Measurements from ENCODE around the gene PHOX2B.

Gene PHOX2B

GRCh38 chr4:41792166-41792565 is 43.6 kb upstream of the PHOX2B start:
- H3K4me1 ChIP-seq (ENCODE audit: insufficient read depth, poor library complexity, severe bottlenecking): no peaks in the 10 kb centered on the region
- no peaks in the 10 kb centered on the region for H3K9me3 ChIP-seq (ENCODE audit: severe bottlenecking)
- peaks cover 11% of the 10 kb centered on the region for H3K27me3 ChIP-seq (ENCODE audit: insufficient read depth, poor library complexity, severe bottlenecking)
- TF ChIP-seq CTCF (IDR thresholded peaks at IDR 0.05; ENCODE audit: poor library complexity, severe bottlenecking): no peak
- H3K4me3 ChIP-seq (ENCODE audit: severe bottlenecking): no peak overlapping the region
- H3K36me3 ChIP-seq (ENCODE audit: low read depth): no peaks in the 10 kb centered on the region
- DNase-seq (ENCODE audit: low spot score) (no peak), ATAC-seq (ENCODE audit: low read depth) (no peak)
- H3K27ac ChIP-seq (ENCODE audit: poor library complexity, severe bottlenecking): no peak overlapping the region

GRCh38 chr4:41791557-41791956 is 43.0 kb upstream of the PHOX2B start:
- H3K4me3 ChIP-seq (ENCODE audit: severe bottlenecking): no peak overlapping the region
- no peak for TF ChIP-seq CTCF (IDR thresholded peaks at IDR 0.05; ENCODE audit: poor library complexity, severe bottlenecking)
- no peaks in the 10 kb centered on the region for H3K9me3 ChIP-seq (ENCODE audit: severe bottlenecking)
- no peak for ATAC-seq (ENCODE audit: low read depth)
- no peak overlapping the region for H3K27ac ChIP-seq (ENCODE audit: poor library complexity, severe bottlenecking)
- H3K4me1 ChIP-seq (ENCODE audit: insufficient read depth, poor library complexity, severe bottlenecking): no peaks in the 10 kb centered on the region
- H3K27me3 ChIP-seq (ENCODE audit: insufficient read depth, poor library complexity, severe bottlenecking): peaks cover 17% of the 10 kb centered on the region
- no peak for DNase-seq (ENCODE audit: low spot score)
- no peaks in the 10 kb centered on the region for H3K36me3 ChIP-seq (ENCODE audit: low read depth)

GRCh38 chr4:41787931-41788330 is 39.4 kb upstream of the PHOX2B start:
- no peaks in the 10 kb centered on the region for H3K9me3 ChIP-seq (ENCODE audit: severe bottlenecking)
- ATAC-seq (ENCODE audit: low read depth): no peak
- H3K27ac ChIP-seq (ENCODE audit: poor library complexity, severe bottlenecking): no peak overlapping the region
- H3K4me3 ChIP-seq (ENCODE audit: severe bottlenecking): no peak overlapping the region
- no peak for DNase-seq (ENCODE audit: low spot score)
- no peaks in the 10 kb centered on the region for H3K36me3 ChIP-seq (ENCODE audit: low read depth)
- peaks cover 9% of the 10 kb centered on the region for H3K27me3 ChIP-seq (ENCODE audit: insufficient read depth, poor library complexity, severe bottlenecking)
- no peaks in the 10 kb centered on the region for H3K4me1 ChIP-seq (ENCODE audit: insufficient read depth, poor library complexity, severe bottlenecking)
- no peak for TF ChIP-seq CTCF (IDR thresholded peaks at IDR 0.05; ENCODE audit: poor library complexity, severe bottlenecking)

GRCh38 chr4:41785665-41786064 is 37.1 kb upstream of the PHOX2B start:
- Histone ChIP-seq H3K27ac (ENCODE audit: poor library complexity, severe bottlenecking) (no peak overlapping the region), H3K4me1 (ENCODE audit: insufficient read depth, poor library complexity, severe bottlenecking) (no peaks in the 10 kb centered on the region), H3K4me3 (ENCODE audit: severe bottlenecking) (no peak overlapping the region), H3K36me3 (ENCODE audit: low read depth) (no peaks in the 10 kb centered on the region), H3K9me3 (ENCODE audit: severe bottlenecking) (no peaks in the 10 kb centered on the region), H3K27me3 (ENCODE audit: insufficient read depth, poor library complexity, severe bottlenecking) (peaks cover 9% of the 10 kb centered on the region)
- TF ChIP-seq CTCF (IDR thresholded peaks at IDR 0.05; ENCODE audit: poor library complexity, severe bottlenecking): no peak
- ATAC-seq (ENCODE audit: low read depth) (no peak), DNase-seq (ENCODE audit: low spot score) (no peak)

- Histone ChIP-seq H3K27ac (ENCODE audit: poor library complexity, severe bottlenecking) (no peak overlapping the region), H3K4me1 (ENCODE audit: insufficient read depth, poor library complexity, severe bottlenecking) (no peaks in the 10 kb centered on the region), H3K36me3 (ENCODE audit: low read depth) (no peaks in the 10 kb centered on the region), H3K9me3 (ENCODE audit: severe bottlenecking) (no peaks in the 10 kb centered on the region), H3K27me3 (ENCODE audit: insufficient read depth, poor library complexity, severe bottlenecking) (peaks cover 9% of the 10 kb centered on the region), H3K4me3 (ENCODE audit: severe bottlenecking) (no peak overlapping the region)
- no peak for ATAC-seq (ENCODE audit: low read depth)
- no peak for TF ChIP-seq CTCF (IDR thresholded peaks at IDR 0.05; ENCODE audit: poor library complexity, severe bottlenecking)
- DNase-seq (ENCODE audit: low spot score): no peak
Measured at GRCh38 chr4:41784191-41784979, 35.9 kb upstream of the PHOX2B start.

Measured in RWPE2 (cell line).